NCI-H774 (cell line): ENCODE results near the gene EMD.

Source experiments
- DNase-seq: peaks from one replicate; lab custom pipeline; 2025; lab: John Stamatoyannopoulos, UW

Gene EMD

GRCh38 chrX:154355094-154355775 is 23.9 kb upstream of the EMD start:
- no peak for DNase-seq

GRCh38 chrX:154355776-154356140 is 23.3 kb upstream of the EMD start:
- no peak for DNase-seq

- no peak for DNase-seq
These were observed 22.5 kb upstream of the EMD start for GRCh38 chrX:154356596-154356995.

- no peak for DNase-seq
These were observed 21.9 kb upstream of the EMD start for GRCh38 chrX:154357205-154357604.

GRCh38 chrX:154358011-154358410 is 21.1 kb upstream of the EMD start:
- DNase-seq = no peak

GRCh38 chrX:154358829-154359228 is 20.3 kb upstream of the EMD start:
- DNase-seq = no peak

GRCh38 chrX:154359362-154360154 is 19.5 kb upstream of the EMD start:
- DNase-seq = no peak

- DNase-seq = no peak
These were observed 18.9 kb upstream of the EMD start for GRCh38 chrX:154360155-154360713.

- DNase-seq = no peak
These were observed 16.9 kb upstream of the EMD start for GRCh38 chrX:154362085-154362742.

- no peak for DNase-seq
These were observed 15.2 kb upstream of the EMD start for GRCh38 chrX:154363706-154364439.

GRCh38 chrX:154365052-154365600 is 14.0 kb upstream of the EMD start:
- DNase-seq = no peak

GRCh38 chrX:154365997-154366665 is 13.0 kb upstream of the EMD start:
- no peak for DNase-seq

- no peak for DNase-seq
These were observed 12.4 kb upstream of the EMD start for GRCh38 chrX:154366666-154367055.

GRCh38 chrX:154367474-154368308 is 11.4 kb upstream of the EMD start:
- DNase-seq = no peak

- peak; percentile 13 for DNase-seq
These were observed 10.3 kb upstream of the EMD start for GRCh38 chrX:154368630-154369448.

- DNase-seq = no peak
These were observed 9.4 kb upstream of the EMD start for GRCh38 chrX:154369449-154370299.

- no peak for DNase-seq
These were observed 8.6 kb upstream of the EMD start for GRCh38 chrX:154370300-154371016.
